Peyer's patch (tissue), 4 donors: ENCODE data around the gene SAT1.

Experiments
- CTCF ChIP-seq, 6 experiments: fragments of 450-650 bp in 4 of 6; fragments of 200-600 bp in 2 of 6; sonication (generic) in 1 of 6; IDR thresholded peaks; one replicate each; pipeline ENCODE4 v1.5.1; 2017 to 2019; ENCODE audit warnings: antibody characterized with exemption in 6 of 6, mild to moderate bottlenecking in 3 of 6, moderate library complexity in 1 of 6
- POLR2A ChIP-seq, 2 donors: fragments of 450-650 bp; IDR thresholded peaks; one replicate each; pipeline ENCODE4 v1.5.1; 2017; ENCODE audit warnings: antibody characterized with exemption in 2 of 2, mild to moderate bottlenecking in 2 of 2, moderate library complexity in 2 of 2

GRCh38 chrX:23749576-23749975 lies 33.4 kb upstream of the SAT1 start:
- TF ChIP-seq CTCF (IDR thresholded peaks at IDR 0.05): no peak
- TF ChIP-seq POLR2A (IDR thresholded peaks at IDR 0.05): no peak
